22Rv1 (cell line): ENCODE measurements around the gene SLC35E4.
"Not testable (repeated sequence)": the region's sequence is repeated elsewhere in the genome, so short reads cannot be mapped to it uniquely, and the experiment has no call there.

Source experiments
- H3K27ac ChIP-seq: fragments of 450-650 bp; 2 replicates; pipeline ENCODE4 v1.5.1; 2017
- ZFX ChIP-seq: fragments of 450-650 bp; IDR thresholded peaks from 2 replicates; pipeline ENCODE4 v1.6.1; 2017; ENCODE audit warnings: antibody characterized with exemption, borderline replicate concordance
- TF ChIP-seq, protein P1 (sequence below): fragments of 450-650 bp; IDR thresholded peaks from 2 replicates; pipeline ENCODE4 v1.5.1; 2017; ENCODE audit warnings: mild to moderate bottlenecking

SLC35E4 gene

GRCh38 chr22:30612789-30613188 lies 22.8 kb upstream of the SLC35E4 start:
- TF ChIP-seq, protein P1, sequence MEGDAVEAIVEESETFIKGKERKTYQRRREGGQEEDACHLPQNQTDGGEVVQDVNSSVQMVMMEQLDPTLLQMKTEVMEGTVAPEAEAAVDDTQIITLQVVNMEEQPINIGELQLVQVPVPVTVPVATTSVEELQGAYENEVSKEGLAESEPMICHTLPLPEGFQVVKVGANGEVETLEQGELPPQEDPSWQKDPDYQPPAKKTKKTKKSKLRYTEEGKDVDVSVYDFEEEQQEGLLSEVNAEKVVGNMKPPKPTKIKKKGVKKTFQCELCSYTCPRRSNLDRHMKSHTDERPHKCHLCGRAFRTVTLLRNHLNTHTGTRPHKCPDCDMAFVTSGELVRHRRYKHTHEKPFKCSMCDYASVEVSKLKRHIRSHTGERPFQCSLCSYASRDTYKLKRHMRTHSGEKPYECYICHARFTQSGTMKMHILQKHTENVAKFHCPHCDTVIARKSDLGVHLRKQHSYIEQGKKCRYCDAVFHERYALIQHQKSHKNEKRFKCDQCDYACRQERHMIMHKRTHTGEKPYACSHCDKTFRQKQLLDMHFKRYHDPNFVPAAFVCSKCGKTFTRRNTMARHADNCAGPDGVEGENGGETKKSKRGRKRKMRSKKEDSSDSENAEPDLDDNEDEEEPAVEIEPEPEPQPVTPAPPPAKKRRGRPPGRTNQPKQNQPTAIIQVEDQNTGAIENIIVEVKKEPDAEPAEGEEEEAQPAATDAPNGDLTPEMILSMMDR = no peak
- TF ChIP-seq ZFX = no peak
- no peak overlapping the region for H3K27ac ChIP-seq

- TF ChIP-seq, protein P1 = no peak
- TF ChIP-seq ZFX = no peak
- no peak overlapping the region for H3K27ac ChIP-seq
Measured at GRCh38 chr22:30614268-30614667, 21.3 kb upstream of the SLC35E4 start.

GRCh38 chr22:30614879-30615278 lies 20.7 kb upstream of the SLC35E4 start:
- no peak overlapping the region for H3K27ac ChIP-seq
- TF ChIP-seq, protein P1 = no peak
- no peak for TF ChIP-seq ZFX

- H3K27ac ChIP-seq = no peak overlapping the region
- no peak for TF ChIP-seq ZFX
- TF ChIP-seq, protein P1 = no peak
Measured at GRCh38 chr22:30615543-30615954, 20.0 kb upstream of the SLC35E4 start.

DNA sequence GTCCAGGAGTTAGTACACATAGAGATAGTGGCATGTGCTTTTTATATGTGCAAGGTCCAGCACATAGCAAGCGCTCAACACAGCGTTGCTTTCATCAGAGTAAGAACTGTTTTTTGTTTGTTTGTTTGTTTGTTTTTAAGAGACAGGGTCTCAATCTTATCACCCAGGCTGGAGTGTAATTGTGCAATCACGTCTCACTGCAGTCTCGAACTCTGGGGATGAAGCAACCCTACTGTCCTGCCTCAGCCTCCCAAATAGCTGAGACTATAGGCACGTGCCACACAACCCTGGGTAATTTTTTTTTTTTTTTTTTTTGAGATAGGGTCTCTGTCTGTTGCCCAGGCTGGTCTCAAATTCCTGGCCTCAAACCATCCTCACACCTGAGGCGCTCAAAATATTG lies 17.8 kb upstream of the SLC35E4 start:
- H3K27ac ChIP-seq = no peak overlapping the region
- no peak for TF ChIP-seq ZFX
- TF ChIP-seq, protein P1 = no peak

DNA sequence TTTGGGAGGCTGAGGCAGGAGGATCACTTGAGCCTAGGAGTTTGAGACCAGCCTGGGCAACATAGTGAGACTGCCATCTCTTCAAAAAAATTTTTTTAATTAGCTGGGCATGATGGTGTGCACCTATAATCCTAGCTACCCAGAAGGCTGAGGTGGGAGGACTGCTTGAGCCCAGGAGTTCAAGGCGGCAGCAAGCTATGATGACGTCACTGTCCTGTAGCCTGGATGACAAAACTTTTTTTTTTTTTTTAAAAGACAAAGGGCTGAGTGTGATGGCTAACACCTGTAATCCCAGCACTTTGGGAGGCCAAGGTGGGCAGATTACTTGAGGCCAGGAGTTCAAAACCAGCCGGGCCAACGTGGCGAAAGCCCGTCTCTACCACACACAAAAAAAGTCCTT lies 15.7 kb upstream of the SLC35E4 start:
- not testable (repeated sequence) for H3K27ac ChIP-seq

DNA sequence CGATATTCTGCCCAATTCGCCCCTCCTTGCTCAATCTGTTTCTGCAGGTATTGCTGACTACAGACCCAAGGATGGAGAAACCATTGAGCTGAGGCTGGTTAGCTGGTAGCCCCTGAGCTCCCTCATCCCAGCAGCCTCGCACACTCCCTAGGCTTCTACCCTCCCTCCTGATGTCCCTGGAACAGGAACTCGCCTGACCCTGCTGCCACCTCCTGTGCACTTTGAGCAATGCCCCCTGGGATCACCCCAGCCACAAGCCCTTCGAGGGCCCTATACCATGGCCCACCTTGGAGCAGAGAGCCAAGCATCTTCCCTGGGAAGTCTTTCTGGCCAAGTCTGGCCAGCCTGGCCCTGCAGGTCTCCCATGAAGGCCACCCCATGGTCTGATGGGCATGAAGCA lies 9.2 kb upstream of the SLC35E4 start:
- TF ChIP-seq, protein P1 = no peak
- no peak for TF ChIP-seq ZFX
- H3K27ac ChIP-seq = no peak overlapping the region

- H3K27ac ChIP-seq = no peak overlapping the region
- TF ChIP-seq, protein P1 = no peak
- no peak for TF ChIP-seq ZFX
Measured at GRCh38 chr22:30627471-30627870, 8.1 kb upstream of the SLC35E4 start.
